ENCODE measurements around the gene MEF2A. TPM values are rescaled to one million over a fixed set of nuclear protein-coding genes. Genes with fewer than 3 reads are reported as not detected.

Gene MEF2A
- total and polyA plus RNA-seq, 9 of the 15 experiments (the other 6 are each of a cell fraction or from before 2014, with no cell fraction given): 1.6 to 18.7 (median 8.7) TPM

DNA sequence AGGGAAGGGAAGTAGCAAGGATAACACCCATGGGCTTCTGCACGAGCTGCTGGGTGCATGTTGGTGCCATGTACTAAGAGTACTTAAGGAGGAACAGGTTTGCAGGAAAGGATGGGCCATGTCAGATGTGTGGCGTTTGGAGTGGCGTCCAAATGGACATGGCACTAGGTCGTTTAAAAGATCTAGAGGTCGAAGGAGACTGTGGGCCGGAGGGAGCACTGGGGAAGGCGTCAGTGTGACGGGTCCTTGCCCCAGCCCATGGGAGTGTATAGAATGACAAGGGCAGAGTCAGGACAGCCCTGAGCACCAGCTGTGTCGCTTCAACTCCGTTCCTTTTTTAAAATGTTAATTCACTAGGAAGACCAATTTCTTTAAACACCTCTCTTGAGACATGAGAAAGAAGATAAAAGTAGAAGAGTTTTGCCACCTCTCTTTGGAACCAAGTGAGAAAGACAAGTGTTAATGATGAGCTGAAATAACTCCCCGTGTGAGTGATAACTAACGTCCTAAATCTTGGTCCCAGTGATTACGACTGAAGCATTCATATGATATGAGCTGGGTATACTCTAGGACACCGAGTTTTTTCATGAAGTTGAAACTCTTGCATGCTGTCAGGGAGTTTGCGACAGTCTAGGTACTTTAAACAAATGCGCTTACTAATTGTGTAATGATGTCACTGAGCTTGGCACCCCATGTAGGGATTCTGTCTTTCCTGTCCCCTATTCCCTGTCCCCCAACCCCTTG, 143.6 kb downstream of the MEF2A start:
- Histone ChIP-seq H3K36me3 (ENCODE audit: control insufficient read depth, insufficient read depth, low read length) (0 out of 3 replicates have a peak, but pooled peaks cover 3% of the 10 kb centered on the region), H4K20me1 (replicated peaks; ENCODE audit: control insufficient read depth, insufficient read depth, low read length) (no peaks in the 10 kb centered on the region), H3K27me3 (ENCODE audit: control insufficient read depth in 2 of 2, insufficient read depth in 2 of 2, low read length in 2 of 2) (no peaks in the 10 kb centered on the region), H2AFZ (ENCODE audit: low read depth, low read length) (no peak overlapping the region), H3K9ac (ENCODE audit: insufficient read depth in 1 of 2, low read depth in 2 of 2, low read length in 2 of 2) (no peak overlapping the region), H3K4me2 (ENCODE audit: insufficient read depth, low read length) (no peak overlapping the region), H3K27ac (ENCODE audit: extremely low read depth, low read depth, low read length) (no peak overlapping the region), H3K79me2 (ENCODE audit: control insufficient read depth, insufficient read depth, low read length) (no peaks in the 10 kb centered on the region), H3K9me3 (replicated peaks; ENCODE audit: control insufficient read depth, insufficient read depth, low read depth, low read length) (no peaks in the 10 kb centered on the region), H3K4me3 (no peak overlapping the region), H3K9me1 (ENCODE audit: control insufficient read depth, insufficient read depth, low read length) (no peaks in the 10 kb centered on the region), H3K4me1 (replicated peaks in 1 of 2; ENCODE audit: control insufficient read depth in 2 of 2, insufficient read depth in 2 of 2, low read length in 2 of 2) (peaks cover 0 to 2% of the 10 kb centered on the region in 2 experiments; a peak in 2 of 5 replicates)
- DNase-seq (ENCODE audit: extremely low read depth in 1 of 4, low spot score in 3 of 4) (no peak), ATAC-seq (no peak), FAIRE-seq (no peak)
- ChIA-PET CTCF (ENCODE audit: low intra/inter-chr PET ratio) (no interaction called here), POLR2A (no interaction called here)
- in situ Hi-C loops (cut with MboI): no loop called here
- BruUV-seq (replicated peaks): no TSS peak
- no peak for TF ChIP-seq ZKSCAN1 (IDR thresholded peaks at IDR 0.05; ENCODE audit: low read depth, low read length)
- TF ChIP-seq HDAC8 (tag; IDR thresholded peaks at IDR 0.05): no peak
- TF ChIP-seq MAFG (tag; conservative IDR thresholded peaks at IDR 0.05): no peak
- TF ChIP-seq, protein P1, sequence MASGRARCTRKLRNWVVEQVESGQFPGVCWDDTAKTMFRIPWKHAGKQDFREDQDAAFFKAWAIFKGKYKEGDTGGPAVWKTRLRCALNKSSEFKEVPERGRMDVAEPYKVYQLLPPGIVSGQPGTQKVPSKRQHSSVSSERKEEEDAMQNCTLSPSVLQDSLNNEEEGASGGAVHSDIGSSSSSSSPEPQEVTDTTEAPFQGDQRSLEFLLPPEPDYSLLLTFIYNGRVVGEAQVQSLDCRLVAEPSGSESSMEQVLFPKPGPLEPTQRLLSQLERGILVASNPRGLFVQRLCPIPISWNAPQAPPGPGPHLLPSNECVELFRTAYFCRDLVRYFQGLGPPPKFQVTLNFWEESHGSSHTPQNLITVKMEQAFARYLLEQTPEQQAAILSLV (tag; IDR thresholded peaks at IDR 0.05): no peak
- TF ChIP-seq, protein P2, sequence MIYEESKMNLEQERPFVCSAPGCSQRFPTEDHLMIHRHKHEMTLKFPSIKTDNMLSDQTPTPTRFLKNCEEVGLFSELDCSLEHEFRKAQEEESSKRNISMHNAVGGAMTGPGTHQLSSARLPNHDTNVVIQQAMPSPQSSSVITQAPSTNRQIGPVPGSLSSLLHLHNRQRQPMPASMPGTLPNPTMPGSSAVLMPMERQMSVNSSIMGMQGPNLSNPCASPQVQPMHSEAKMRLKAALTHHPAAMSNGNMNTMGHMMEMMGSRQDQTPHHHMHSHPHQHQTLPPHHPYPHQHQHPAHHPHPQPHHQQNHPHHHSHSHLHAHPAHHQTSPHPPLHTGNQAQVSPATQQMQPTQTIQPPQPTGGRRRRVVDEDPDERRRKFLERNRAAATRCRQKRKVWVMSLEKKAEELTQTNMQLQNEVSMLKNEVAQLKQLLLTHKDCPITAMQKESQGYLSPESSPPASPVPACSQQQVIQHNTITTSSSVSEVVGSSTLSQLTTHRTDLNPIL (CRISPR knock-in tag; IDR thresholded peaks at IDR 0.05): no peak
- intact Hi-C loops (cut with micrococcal nuclease): loop anchor here (10.0 kb wide), 2 partner anchors 205 to 305 kb away; no protein-coding TSS in a partner anchor
- 35% methylated on average over 16 of the region's 16 CpGs for WGBS (ENCODE audit: insufficient coverage, low coverage, missing lambda C conversion rate)

All from K562 (cell line).